ENCODE measurements around the gene DNAJC21.

DNA sequence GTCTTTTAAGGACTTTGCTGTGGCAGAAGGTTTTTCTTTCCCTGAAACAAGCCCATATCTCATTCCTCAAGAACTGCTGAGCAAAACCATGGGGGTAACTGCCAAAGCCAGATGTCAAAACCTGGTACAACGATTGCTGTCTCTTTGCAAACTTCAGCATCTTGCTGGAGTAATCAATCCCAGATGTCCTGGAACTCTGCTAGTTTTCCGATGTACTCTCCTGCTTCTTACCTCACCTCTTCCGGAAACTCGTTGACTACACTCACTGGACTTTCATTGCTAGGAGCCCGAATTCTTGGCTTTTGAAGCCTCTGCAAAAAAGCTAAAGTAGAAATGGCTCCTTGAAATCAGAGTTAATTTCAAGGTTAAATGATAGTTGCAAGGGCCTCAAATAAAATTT, 37.4 kb upstream of the DNAJC21 start:
- no peak for TF ChIP-seq FOXK2 (IDR thresholded peaks at IDR 0.05)
- no peak for TF ChIP-seq FOXM1 (IDR thresholded peaks at IDR 0.05; ENCODE audit: borderline replicate concordance)
- no peak for TF ChIP-seq TARDBP (IDR thresholded peaks at IDR 0.05)
- TF ChIP-seq SUZ12 (IDR thresholded peaks at IDR 0.05) = no peak
- no peak for TF ChIP-seq SP1 (IDR thresholded peaks at IDR 0.05)
- no peak for TF ChIP-seq BHLHE40 (IDR thresholded peaks at IDR 0.05; ENCODE audit: borderline replicate concordance)
- no peak for TF ChIP-seq CTBP1 (IDR thresholded peaks at IDR 0.05; ENCODE audit: borderline replicate concordance)
- TF ChIP-seq, protein P1, sequence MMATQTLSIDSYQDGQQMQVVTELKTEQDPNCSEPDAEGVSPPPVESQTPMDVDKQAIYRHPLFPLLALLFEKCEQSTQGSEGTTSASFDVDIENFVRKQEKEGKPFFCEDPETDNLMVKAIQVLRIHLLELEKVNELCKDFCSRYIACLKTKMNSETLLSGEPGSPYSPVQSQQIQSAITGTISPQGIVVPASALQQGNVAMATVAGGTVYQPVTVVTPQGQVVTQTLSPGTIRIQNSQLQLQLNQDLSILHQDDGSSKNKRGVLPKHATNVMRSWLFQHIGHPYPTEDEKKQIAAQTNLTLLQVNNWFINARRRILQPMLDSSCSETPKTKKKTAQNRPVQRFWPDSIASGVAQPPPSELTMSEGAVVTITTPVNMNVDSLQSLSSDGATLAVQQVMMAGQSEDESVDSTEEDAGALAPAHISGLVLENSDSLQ (IDR thresholded peaks at IDR 0.05) = no peak
- no peak for TF ChIP-seq HDGF (IDR thresholded peaks at IDR 0.05; ENCODE audit: borderline replicate concordance)
- TF ChIP-seq ELF4 (IDR thresholded peaks at IDR 0.05) = no peak
- no peak for TF ChIP-seq ARNT (IDR thresholded peaks at IDR 0.05)
- no peak for TF ChIP-seq LEF1 (IDR thresholded peaks at IDR 0.05; ENCODE audit: borderline replicate concordance)
- no peak for TF ChIP-seq FOXA1 (IDR thresholded peaks at IDR 0.05)

Measured in HEK293T (cell line).